K562 (cell line): ENCODE results near the gene SPATA3.

Source experiments
- ATF3 ChIP-seq, 2 experiments: fragments of 450-650 bp in 1 of 2; sonication (generic) in 1 of 2; formaldehyde crosslinking in 1 of 2; IDR thresholded peaks in 1 of 2; conservative IDR thresholded peaks in 1 of 2; 2 replicates each; pipeline versions ENCODE4 v1.6.1 to v1.8.1; 2016 to 2023; ENCODE audit warnings: mild to moderate bottlenecking in 2 of 2, moderate library complexity in 2 of 2, inconsistent platforms in 1 of 2, missing genetic modification reagents in 1 of 2
- FOXJ3 ChIP-seq: sonication (generic); formaldehyde crosslinking; IDR thresholded peaks from 2 replicates; pipeline ENCODE4 v1.4.0; 2020; ENCODE audit warnings: mild to moderate bottlenecking, missing genetic modification reagents
- POLR2AphosphoS5 ChIP-seq: IDR thresholded peaks from 2 replicates; pipeline ENCODE4 v1.6.1; 2011; ENCODE audit warnings: mild to moderate bottlenecking, low read depth, low read length, moderate library complexity; ENCODE audit not compliant: control insufficient read depth, insufficient read depth
- TAL1 ChIP-seq: fragments of 450-650 bp; IDR thresholded peaks from 2 replicates; pipeline ENCODE4 v1.6.1; 2016; ENCODE audit warnings: mild to moderate bottlenecking
- ZKSCAN3 ChIP-seq: fragments of 250-450 bp; sonication (Bioruptor Pico); IDR thresholded peaks from 2 replicates; pipeline ENCODE4 v1.4.0; 2020

- TF ChIP-seq ATF3 (IDR thresholded peaks at IDR 0.05): no peak
- TF ChIP-seq ATF3 (CRISPR knock-in tag; conservative IDR thresholded peaks at IDR 0.05): no peak
- TF ChIP-seq FOXJ3 (CRISPR knock-in tag): no peak
- TF ChIP-seq ZKSCAN3 (CRISPR knock-in tag): no peak
- TF ChIP-seq POLR2AphosphoS5: no peak
- no peak for TF ChIP-seq TAL1
Measured at GRCh38 chr2:231036578-231037106, 40.7 kb downstream of the SPATA3 start.
